GM12873 (cell line): ENCODE data around the gene IKZF1.

Experiments used
- CTCF ChIP-seq: IDR thresholded peaks from 2 replicates; pipeline ENCODE4 v1.5.1; 2012; ENCODE audit warnings: low read depth, mild to moderate bottlenecking, moderate library complexity, low read length, control low read depth; ENCODE audit not compliant: insufficient read depth; ENCODE audit errors: missing control alignments

Gene IKZF1

DNA sequence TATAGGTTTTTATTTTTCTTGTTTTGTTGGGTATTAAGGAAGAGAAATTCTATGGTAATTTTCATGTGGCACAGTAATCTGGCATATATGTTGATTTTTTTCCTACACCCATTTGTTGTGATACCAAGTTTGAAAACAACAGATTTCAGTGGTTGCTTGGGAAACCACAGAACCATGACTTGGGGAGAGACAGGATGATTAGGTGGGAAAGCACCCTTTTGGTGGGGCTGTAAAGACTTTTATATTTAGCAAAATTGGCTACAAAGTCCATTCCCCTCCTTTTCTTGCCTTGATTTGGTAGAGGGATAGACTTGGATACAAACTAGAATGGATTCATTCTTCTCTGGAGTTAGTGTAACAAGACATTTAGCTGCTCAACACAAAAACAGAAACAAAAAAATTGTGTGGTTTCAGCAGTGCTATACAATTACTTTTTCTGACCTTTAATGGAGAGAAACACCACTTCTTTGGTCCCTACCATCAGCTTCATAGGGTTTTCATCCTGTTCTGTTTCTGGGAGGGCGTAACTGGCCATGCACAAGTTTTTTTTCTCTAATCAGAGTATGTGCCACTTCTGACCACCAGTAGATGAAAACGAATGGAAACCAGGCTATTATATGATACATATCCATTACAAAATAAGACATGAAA is 92.9 kb downstream of the IKZF1 start:
- no peak for TF ChIP-seq CTCF

DNA sequence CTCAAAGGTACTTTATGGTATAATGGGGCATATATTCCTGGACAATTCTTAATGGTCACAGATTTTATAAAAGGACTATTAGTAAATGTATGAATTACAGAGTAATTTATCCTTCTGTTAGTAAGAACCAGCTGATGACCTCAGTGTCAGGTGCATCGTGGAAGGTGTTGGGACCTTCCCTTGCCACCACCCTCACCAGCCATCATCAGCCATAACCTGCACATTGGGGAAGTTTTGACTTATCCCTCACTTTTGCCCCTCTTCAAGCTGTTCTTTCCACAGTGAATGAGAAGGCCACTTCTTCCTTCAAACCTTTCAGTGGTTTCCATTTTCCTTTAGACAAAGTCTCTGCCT is 93.4 kb downstream of the IKZF1 start:
- TF ChIP-seq CTCF = no peak

- TF ChIP-seq CTCF = no peak
These were observed 94.7 kb downstream of the IKZF1 start for GRCh38 chr7:50399206-50399605.

DNA sequence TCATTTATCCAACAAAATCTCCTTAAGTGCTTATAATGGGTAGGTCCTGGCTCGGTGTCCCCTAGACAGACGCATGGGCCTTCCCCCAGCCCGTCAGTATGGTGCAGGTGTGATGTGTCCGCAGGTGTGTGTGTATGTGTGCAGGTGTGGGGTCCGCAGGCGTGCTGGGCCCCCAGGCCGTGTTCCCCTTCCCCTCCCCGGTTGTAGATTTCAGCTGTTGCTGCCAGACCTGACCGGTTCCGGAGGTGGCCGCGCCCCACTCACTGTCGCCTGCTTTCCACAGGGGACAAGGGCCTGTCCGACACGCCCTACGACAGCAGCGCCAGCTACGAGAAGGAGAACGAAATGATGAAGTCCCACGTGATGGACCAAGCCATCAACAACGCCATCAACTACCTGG is 95.1 kb downstream of the IKZF1 start:
- no peak for TF ChIP-seq CTCF

DNA sequence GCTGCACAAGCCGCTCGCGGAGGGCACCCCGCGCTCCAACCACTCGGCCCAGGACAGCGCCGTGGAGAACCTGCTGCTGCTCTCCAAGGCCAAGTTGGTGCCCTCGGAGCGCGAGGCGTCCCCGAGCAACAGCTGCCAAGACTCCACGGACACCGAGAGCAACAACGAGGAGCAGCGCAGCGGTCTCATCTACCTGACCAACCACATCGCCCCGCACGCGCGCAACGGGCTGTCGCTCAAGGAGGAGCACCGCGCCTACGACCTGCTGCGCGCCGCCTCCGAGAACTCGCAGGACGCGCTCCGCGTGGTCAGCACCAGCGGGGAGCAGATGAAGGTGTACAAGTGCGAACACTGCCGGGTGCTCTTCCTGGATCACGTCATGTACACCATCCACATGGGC is 95.6 kb downstream of the IKZF1 start:
- no peak for TF ChIP-seq CTCF

DNA sequence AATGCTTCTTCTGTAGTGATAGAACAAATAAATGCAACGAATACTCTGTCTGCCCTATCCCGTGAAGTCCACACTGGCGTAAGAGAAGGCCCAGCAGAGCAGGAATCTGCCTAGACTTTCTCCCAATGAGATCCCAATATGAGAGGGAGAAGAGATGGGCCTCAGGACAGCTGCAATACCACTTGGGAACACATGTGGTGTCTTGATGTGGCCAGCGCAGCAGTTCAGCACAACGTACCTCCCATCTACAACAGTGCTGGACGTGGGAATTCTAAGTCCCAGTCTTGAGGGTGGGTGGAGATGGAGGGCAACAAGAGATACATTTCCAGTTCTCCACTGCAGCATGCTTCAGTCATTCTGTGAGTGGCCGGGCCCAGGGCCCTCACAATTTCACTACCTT is 99.9 kb downstream of the IKZF1 start:
- peak; percentile 43 for TF ChIP-seq CTCF

DNA sequence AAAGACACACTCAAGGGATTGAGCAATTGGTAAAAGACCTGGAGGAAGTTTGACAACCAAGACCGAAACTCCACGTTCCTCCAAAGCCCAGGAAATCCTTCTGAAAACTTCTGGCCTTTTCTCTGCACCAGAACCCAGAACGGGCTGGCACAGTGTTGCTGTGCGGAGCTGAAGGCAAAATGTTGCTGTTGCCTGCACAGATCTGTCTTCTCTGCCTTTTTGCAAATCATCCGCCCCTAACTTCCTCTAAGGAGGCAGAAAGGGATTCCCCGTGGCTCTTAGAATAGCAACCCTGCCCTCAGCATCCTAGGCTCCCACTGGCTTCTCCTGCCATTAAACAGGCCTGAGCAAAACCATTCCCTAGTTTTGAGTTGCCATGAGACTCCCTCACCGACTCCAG is 100.7 kb downstream of the IKZF1 start:
- no peak for TF ChIP-seq CTCF
